GM12801 (cell line): ENCODE measurements around the gene AMPH.

Source experiments
- CTCF ChIP-seq: IDR thresholded peaks from one replicate; pipeline ENCODE4 v1.5.1; 2011; ENCODE audit warnings: control low read depth; ENCODE audit not compliant: insufficient read length; ENCODE audit errors: extremely low read depth

AMPH gene

DNA sequence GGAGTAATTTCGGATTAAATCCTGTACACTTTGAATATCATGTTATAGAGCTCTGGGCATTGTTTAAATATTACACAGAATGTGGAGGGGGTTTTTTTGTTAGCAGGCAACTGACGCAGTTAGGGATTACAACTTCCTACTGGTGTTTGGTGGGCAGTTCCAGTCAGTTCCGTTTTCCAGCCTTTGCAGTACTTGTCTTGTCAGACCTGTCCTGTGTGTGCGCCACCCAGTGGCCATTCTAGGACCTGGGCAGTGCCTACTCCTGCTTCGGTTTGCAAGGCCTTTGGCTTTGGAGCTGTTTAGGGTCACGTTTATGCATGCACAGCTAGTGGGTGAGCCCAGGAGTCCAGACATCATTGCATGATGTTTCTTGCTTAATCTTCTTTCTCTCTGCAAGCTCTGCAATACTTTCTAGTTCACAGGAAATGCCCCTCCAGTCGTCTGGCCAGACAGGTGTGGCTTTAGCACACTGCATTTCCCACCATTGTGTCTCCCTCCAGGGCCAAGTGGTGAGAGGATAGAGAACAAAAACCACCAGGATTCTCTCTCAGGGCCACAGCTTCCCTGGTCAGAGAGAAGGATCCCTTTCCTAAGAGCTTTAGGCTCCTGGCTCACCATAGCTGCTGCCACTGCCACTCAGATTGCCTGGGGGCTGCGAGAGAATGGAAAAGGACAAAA lies 261.2 kb downstream of the AMPH start:
- TF ChIP-seq CTCF, result no peak

DNA sequence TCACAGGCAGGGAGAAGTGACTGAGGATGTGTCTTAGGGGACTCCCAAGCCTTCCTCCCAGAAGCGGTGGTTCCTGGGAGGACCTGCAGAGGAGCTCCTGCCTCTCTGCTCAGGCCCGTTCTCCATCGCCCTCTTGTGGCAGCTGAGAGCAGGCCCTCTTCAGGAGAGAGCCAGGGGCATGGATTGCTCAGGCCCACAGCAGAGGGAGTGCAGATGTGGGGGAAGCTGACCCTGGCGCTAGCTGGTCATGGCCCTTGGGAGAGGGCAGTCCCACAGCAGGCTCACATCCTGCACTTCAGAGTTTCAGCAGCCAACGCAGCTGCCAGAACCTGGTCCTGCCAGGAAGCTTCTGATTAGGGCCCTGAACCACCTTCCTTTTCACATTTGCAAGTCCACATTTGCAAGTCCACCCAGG lies 263.0 kb downstream of the AMPH start:
- TF ChIP-seq CTCF, result no peak

GRCh38 chr7:38367301-38367890 lies 263.8 kb downstream of the AMPH start:
- TF ChIP-seq CTCF, result no peak

DNA sequence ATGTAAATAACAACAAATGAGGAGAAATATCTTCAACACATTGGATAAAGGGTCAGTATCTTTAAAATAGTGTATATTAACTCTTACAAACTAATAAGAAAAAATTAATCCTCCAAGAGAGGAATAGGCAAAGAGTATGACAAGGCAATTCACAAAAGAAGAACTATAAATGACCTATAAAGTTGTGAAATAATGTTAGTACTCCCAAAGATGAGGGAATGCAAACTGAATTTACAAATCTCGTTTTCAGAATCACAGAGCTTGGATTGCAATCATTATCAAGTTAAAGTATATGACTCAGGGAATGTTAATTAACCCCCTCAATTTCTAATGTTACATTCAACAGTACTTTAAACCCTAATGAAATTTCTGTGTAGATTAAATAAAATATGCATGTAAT lies 270.4 kb downstream of the AMPH start:
- no peak for TF ChIP-seq CTCF

- TF ChIP-seq CTCF, result no peak
These were observed 279.6 kb downstream of the AMPH start for GRCh38 chr7:38351601-38352000.

- no peak for TF ChIP-seq CTCF
These were observed 291.0 kb downstream of the AMPH start for GRCh38 chr7:38339953-38340819.

DNA sequence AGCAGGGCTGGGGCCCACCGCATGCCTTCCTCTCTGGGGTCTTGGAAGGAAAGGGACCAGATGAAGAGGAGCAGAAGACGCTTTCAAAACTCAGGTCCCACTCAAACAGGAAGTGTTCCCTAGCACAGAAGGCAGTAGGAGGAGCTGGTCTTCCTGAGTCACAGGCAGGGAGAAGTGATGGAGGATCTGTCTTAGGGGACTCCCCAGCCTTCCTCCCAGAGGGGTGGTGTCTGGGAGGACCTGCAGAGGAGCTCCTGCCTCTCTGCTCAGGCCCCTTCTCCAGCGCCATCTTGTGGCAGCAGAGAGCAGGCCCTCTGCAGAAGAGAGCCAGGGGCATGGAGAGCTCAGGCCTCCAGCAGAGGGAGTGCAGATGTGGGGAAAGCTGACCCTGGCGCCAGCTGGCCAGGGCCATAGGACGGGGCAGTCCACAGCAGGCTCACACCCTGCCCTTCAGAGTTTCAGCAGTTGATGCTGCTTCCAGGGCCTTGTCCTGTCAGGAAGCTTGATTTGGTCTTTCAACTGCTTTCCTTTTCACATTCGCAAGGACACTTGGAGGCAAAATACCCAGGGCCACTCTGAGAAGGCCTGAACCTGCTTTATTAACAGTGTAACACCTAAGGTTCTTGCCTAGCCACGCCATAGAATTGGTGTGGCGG lies 295.6 kb downstream of the AMPH start:
- TF ChIP-seq CTCF, result peak; percentile 91
